Muscle of arm (tissue), 12 donors: ENCODE results near the gene CRYBB1. TPM values are rescaled to one million over a fixed set of nuclear protein-coding genes. Genes with fewer than 3 reads are reported as not detected.
A peak's percentile ranks its signal among the peaks of the same experiment; 100 is the strongest.

ENCODE experiments used
- DNase-seq: peaks from one replicate; pipeline ENCODE4 v3.0.0-alpha.2; 2013
- polyA plus RNA-seq, 12 donors: library from polyadenylated mRNA; unstranded; fragments of 120-200 nt; gene quantifications; one replicate each; pipeline ENCODE4 v1.2.1, GENCODE V29; 2013; ENCODE audit not compliant: insufficient read length in 12 of 12

The CRYBB1 gene
- polyA plus RNA-seq, 12 donors = 0.71 to 2.2 (median 1.1) TPM; not detected in 2

GRCh38 chr22:26609287-26609686 lies 8.5 kb downstream of the CRYBB1 start:
- DNase-seq = no peak

DNA sequence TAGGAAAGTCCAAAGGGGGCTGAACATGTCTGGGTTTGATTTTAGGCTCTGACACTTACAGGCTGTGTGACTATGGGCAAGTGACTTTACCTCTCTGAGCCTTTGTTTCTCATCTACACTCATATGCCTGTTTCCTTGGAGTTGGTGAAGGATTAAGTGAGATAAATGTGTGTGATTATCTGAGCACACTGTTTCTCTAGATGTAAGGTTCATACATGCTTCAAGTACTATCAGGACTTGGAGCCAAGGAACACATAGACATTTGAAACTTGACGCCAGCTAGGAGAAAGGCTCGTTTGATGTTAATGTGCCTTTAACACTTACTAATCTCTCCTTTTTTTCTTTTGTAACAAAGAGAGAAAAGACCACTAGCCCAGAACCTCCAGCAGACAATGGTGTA lies 9.7 kb downstream of the CRYBB1 start:
- DNase-seq = no peak

DNA sequence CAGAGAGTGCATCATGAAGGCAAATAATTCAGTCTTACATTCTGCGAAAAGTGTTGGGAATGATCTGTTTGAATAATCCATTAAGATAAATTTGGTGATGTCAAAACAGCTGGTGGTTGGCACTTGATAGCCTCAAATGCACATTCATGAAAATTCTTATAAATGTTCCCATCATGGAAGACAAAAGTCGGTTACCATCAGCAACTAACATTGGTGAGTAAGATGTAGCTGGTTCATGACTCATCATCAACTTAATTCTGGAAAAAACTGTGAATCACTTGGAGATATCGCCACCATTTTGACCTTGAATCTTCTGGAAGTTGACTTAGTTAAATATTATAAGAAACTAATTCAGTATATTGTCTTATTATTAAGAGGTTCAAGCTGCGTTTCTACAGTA lies 11.2 kb downstream of the CRYBB1 start:
- no peak for DNase-seq

DNA sequence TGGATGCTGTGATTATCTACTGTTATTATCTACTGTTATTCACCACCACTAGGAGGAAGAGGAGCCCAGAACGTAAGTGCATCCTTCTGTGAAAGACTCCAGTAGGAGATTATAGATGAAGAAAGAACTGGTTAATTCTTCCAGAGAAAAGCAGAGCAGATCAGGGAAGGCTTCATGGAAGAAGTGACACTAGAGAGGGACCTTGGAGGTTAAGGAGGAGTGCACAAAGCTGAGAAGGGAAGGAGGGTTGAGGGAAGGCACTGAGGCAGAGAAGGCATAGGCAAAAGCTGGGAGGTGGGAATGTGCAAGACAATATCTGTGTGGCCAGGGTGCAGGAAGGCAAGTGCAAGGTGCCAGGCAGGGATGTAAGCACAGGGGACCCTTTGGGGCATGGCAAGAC lies 13.5 kb downstream of the CRYBB1 start:
- DNase-seq = no peak

DNA sequence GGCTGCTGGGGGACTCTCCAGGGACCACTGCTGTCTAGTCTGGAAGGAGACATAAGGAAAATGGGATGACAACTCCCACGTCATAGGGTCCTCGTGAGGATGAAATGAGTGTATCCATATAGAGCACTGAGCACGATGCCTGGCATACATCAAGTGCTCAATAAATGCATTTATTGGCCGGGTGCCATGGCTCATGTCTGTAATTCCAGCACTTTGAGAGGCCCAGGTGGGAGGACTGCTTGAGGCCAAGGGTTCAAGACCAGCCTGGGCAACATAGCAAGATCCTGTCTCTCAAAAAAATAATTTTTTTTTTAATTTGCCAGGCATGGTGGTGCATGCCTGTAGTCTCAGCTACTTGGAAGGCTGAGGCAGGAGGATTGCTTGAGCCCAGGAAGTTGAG lies 15.7 kb downstream of the CRYBB1 start:
- no peak for DNase-seq

GRCh38 chr22:26601726-26602125 lies 16.1 kb downstream of the CRYBB1 start:
- no peak for DNase-seq

DNA sequence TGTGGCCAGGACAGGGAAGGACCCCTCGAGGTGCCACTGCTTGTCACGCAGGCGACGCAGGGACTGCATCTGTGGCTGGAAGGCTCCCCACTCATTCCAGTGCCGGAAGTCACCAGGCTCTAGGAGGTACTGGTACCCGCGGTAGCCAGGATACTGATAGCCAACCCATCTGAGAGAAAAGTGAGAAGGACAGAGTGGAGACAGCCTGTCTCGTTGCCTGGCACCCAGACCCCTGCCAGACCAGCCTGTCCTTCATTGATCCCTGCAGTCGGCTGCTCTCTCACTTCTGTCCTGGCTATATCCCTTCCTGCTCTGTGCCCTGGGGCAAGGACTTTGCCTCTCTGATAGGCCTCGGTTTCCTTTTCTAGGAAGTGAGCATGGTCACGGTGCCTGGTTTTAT lies 18.3 kb downstream of the CRYBB1 start:
- no peak for DNase-seq

DNA sequence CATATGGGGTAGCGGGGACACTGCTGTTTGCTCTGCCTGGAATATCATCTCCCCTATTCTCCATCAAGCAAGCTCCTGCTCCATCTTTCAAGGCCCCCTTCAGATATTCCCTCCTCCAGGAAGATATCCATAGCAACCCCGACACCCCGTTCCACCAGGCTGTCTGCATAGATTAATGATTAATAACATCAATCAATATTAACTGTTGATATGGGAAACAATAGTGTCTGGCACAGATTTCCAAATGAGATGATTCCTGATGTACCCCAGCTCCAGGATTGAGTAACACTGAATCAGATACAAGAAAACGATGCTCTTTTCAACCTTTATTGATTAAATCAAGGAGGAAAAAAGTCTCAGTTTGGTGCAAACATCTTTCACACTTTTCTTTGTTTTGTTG lies 20.3 kb downstream of the CRYBB1 start:
- no peak for DNase-seq

GRCh38 chr22:26597026-26597425 lies 20.8 kb downstream of the CRYBB1 start:
- no peak for DNase-seq

DNA sequence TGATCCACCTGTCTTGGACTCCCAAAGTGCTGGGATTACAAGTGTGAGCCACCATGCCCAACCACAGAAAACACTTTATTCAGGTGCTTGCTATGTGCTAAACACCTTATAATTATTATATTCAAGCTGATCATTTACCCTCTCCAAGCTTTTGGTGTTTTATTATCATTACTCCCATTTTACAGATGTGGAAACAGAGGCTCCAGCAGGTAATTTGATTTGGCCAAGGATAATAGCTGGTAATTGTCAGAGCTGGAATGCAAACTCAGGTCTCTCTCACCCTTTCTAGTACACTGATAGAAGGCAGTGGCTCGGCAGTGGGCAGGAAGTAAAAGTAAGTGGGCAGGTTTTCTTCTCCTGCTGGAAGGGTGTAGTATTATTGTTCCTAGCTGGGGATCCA lies 24.1 kb downstream of the CRYBB1 start:
- DNase-seq = no peak

GRCh38 chr22:26592421-26592891 lies 25.4 kb downstream of the CRYBB1 start:
- DNase-seq = no peak

- peak; percentile 69 for DNase-seq
Observed at GRCh38 chr22:26589845-26590736, 27.7 kb downstream of the CRYBB1 start, which contains the start of gene TPST2. TSS of gene TPST2 (minus strand) at chr22:26590132. CDS start at chr22:26541630, 48,502 bp downstream.

GRCh38 chr22:26589367-26589844 lies 28.4 kb downstream of the CRYBB1 start:
- DNase-seq = no peak

GRCh38 chr22:26588729-26589366 lies 29.0 kb downstream of the CRYBB1 start:
- DNase-seq = no peak

DNA sequence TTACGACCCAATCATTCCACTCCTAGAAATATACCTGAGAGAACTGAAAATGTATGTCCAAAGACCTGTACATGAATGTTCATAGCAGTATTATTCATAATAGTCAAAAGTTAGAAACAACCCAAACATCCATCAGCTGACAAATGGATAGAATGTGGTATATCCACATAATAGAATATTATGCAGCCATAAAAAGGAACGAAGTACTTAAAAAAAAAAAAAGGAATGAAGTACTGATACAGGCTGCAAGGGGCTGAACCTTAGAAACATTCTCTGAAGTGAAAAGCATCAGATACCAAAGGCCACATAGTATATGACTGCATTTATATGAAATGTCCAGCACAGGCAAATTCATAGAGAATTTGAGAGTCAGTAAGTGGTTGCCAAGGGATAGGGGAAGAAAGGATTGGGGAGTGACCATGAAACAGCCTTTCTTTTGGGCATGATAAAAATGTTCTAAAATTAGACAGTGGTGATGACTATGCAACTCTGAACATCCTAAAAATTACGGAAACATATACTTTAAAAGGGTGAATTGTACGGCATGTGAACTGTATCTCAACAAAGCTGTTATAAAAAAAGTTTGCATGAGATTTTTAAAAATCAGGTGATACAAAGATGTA lies 29.7 kb downstream of the CRYBB1 start:
- DNase-seq = no peak

DNA sequence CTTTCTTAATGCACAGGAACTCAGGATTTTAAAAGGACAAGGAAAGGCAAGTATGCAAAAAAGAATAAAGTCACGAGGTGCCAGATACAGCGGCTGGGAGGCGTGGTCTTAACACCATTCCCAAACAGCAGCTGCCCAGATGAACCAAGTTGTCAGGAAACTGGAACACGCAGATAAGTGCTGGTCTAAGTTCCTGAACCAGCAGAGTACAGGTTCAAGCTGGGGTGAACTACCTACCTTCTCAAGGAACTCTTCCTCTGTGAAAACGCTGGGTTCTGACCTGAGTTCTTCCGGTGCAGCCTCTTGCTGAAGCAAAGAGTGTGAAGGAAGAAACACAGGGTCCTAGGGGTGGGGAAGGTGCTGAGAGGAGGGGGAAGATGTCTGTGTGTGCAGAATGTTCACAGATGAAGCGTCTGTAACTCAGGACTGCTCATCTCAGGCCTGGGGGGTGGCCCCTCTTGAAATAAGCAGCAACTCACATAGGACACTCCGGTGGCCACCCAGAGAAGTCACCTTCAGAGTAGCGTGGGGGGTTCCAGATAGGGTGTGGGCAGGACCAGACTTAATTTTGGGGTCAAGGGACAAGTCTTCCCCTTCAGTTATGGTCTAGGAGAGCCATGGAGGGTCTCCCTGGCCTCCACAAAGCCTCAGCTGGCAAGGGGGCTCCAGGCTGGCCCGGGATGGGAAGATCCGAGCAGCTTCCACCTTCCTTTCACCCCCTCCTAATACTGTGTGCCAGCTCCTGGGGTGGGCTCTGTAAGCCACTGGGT lies 31.1 kb downstream of the CRYBB1 start:
- DNase-seq = no peak

GRCh38 chr22:26585104-26585790 lies 32.6 kb downstream of the CRYBB1 start:
- no peak for DNase-seq

DNA sequence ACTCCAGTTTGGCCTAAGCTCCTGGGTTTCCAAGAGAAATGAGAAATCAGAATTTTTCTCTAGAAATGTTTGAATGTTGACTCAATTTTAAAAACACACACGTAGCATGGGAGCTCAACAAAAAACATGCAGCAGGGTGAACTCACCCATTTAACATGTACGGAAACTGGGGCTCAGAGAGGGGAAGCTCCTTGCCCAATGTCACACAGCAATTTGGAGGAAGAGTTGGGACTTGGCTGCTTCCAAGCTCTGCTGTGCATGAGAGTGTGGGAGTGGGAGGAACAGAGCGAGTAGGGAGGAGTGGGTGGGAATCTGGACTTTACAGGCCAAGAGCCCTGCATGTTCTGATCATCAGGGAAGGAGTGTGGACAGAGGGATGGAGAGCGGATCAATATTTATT lies 33.8 kb downstream of the CRYBB1 start:
- no peak for DNase-seq

DNA sequence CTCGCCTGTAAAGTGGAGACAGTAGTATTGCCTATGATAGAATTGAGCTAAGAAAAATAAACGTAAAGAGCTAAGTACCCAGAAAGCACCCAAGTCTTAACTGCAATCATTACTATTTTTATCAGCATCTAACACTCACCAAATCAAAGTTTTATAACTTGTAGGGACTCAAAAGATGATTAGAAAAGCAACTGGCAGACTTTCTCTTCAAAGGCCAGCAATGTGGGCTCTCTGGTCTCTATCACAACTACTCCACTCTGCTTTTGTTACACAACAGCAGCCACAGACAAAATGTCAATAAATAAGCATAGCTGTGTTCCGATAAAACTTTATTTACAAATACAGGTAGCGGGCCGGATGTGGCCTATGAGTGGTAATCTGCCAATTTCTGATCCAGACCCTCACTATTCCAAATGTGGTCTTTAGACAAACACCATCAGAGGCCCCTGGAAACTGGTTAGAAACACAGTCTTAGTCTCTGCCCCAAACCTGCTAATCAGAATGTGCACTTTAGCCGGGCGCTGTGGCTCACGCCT lies 36.1 kb downstream of the CRYBB1 start:
- DNase-seq = no peak

DNA sequence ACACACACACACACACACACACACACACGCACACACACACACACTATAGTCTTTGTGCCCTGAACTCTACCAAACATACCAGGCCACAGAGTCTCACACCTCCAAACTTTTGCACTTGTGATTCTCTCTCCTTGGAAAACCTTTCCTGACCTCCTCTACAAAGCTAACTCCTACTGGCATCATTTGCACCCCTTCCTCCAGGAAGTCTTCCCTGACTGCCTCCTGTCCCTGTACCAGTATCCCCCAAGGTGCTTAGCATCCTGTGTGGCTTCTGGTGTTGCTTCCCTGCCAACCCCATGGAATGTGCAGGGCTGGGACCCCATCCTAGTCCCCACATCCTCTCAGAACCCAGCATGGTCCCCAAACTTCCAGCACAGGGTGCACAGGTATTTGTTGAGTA lies 36.8 kb downstream of the CRYBB1 start:
- DNase-seq = no peak
